Esophagus muscularis mucosa (tissue), 4 donors: ENCODE measurements around the gene KCNQ1.

Experiments
- CTCF ChIP-seq, 3 experiments: fragments of 200-600 bp in 2 of 3; fragments of 450-650 bp in 1 of 3; sonication (generic) in 2 of 3; IDR thresholded peaks; one replicate each; pipeline ENCODE4 v1.5.1; 2017 to 2019; ENCODE audit warnings: antibody characterized with exemption in 3 of 3, mild to moderate bottlenecking in 2 of 3, moderate library complexity in 1 of 3
- EP300 ChIP-seq: sonication (generic); formaldehyde crosslinking; IDR thresholded peaks from one replicate; pipeline ENCODE4 v1.6.1; 2017; ENCODE audit warnings: antibody characterized with exemption
- POLR2A ChIP-seq: fragments of 450-650 bp; IDR thresholded peaks from one replicate; pipeline ENCODE4 v1.6.1; 2017; ENCODE audit warnings: antibody characterized with exemption, moderate library complexity, mild to moderate bottlenecking, low read depth
- POLR2AphosphoS5 ChIP-seq, 2 donors: sonication (generic); formaldehyde crosslinking; IDR thresholded peaks; one replicate each; pipeline ENCODE4 v1.6.1; 2017; ENCODE audit warnings: antibody characterized with exemption in 2 of 2

- TF ChIP-seq CTCF (IDR thresholded peaks at IDR 0.05) (no peak), POLR2AphosphoS5 (IDR thresholded peaks at IDR 0.05) (no peak), POLR2A (no peak), EP300 (no peak)
Measured at GRCh38 chr11:2570841-2571597, 126.2 kb downstream of the KCNQ1 start.
